GM21360 (cell line): ENCODE data around the gene PSEN2.
"Not testable (repeated sequence)": the region's sequence is repeated elsewhere in the genome, so short reads cannot be mapped to it uniquely, and the experiment has no call there.

ENCODE experiments used
- ATAC-seq: cut with Tn5 transposase; IDR thresholded peaks from one replicate; pipeline ENCODE4 v1.9.1; 2021; ENCODE audit warnings: mild to moderate bottlenecking, moderate library complexity; ENCODE audit not compliant: unreplicated experiment

PSEN2 gene

GRCh38 chr1:226908913-226909312 is 38.5 kb downstream of the PSEN2 start:
- no peak for ATAC-seq

DNA sequence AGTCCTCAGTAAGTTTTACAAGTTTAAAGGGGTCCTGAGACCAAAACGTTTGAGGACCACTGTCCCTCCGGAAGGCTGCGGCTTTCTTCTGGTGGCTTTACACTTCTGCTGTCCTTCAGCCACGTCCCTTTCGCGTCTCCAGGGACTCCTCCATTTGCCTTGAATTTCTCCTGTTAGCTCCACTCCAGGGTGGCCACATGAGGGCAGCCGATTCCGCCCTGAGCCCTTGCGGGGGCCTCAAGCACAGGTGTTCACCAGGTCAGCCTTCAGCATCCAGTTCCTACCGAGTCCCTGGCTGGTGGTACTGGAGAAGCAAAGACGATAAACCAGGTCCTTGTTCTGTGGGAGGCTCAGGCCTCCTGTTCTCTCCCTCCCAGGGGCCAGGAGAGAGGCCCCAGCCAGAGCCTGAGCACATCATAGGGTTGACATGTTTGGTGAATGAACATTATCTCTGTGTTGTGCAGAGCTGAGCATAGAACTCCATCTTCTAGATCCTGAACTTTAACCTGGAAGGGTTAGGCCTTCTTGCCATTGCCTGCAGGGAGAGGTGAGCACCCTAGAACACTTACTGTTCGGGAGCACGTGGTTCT is 42.3 kb downstream of the PSEN2 start:
- peak; percentile 52 for ATAC-seq

DNA sequence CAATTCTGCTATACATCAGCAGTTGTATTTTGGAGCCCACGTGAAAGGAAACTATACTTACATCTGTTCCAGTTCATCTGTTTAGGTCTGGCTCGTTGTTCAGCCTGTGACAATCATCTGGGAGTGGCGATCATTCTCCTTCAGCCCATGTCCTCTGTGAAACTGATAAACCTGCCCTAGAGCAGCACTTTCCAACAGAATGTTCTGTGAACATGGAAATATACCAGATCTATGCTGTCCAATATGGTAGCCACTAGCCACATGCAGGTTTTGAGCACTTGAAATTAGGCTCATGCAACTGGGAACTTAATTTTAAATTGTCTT is 45.2 kb downstream of the PSEN2 start:
- ATAC-seq = no peak

GRCh38 chr1:226916497-226916896 is 46.1 kb downstream of the PSEN2 start:
- no peak for ATAC-seq

- ATAC-seq = no peak
Observed at GRCh38 chr1:226919587-226919986, 49.2 kb downstream of the PSEN2 start.

- no peak for ATAC-seq
Observed at GRCh38 chr1:226919995-226920394, 49.6 kb downstream of the PSEN2 start.

GRCh38 chr1:226920446-226920894 is 50.1 kb downstream of the PSEN2 start:
- no peak for ATAC-seq

GRCh38 chr1:226921504-226921903 is 51.1 kb downstream of the PSEN2 start:
- no peak for ATAC-seq

GRCh38 chr1:226929260-226930111 is 59.1 kb downstream of the PSEN2 start:
- not testable (repeated sequence) for ATAC-seq

GRCh38 chr1:226934483-226935237 is 64.2 kb downstream of the PSEN2 start:
- ATAC-seq = no peak

- no peak for ATAC-seq
Observed at GRCh38 chr1:226937940-226938725, 67.7 kb downstream of the PSEN2 start.

GRCh38 chr1:226938903-226939437 is 68.6 kb downstream of the PSEN2 start:
- no peak for ATAC-seq

GRCh38 chr1:226939438-226940028 is 69.1 kb downstream of the PSEN2 start:
- ATAC-seq = peak; percentile 25

GRCh38 chr1:226940029-226940805 is 69.8 kb downstream of the PSEN2 start, which contains the start of gene COQ8A:
Gene COQ8A, plus strand, starts transcription at chr1:226940294. Its CDS starts 21,092 bp downstream, at chr1:226961386.
- peak; percentile 96 for ATAC-seq

GRCh38 chr1:226940806-226941067 is 70.3 kb downstream of the PSEN2 start:
- no peak for ATAC-seq

DNA sequence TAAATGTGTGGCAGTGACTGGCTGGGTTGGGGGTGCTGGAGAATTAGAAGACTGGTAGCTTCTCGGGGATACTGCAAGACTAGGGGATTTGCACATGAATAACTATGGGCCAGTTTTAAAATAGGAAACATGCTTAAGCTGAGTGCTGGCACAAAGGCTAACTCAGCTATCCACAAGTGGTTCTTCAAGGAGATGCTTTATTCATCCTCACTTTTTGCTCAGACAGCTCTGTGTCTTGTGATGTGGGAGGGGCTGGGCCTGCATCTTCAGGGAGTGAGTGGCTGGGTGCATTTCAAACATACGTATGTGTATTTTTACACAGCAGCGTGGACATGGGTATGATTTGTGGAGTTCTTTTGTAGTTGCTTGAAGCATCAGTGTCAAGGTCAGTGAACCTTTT is 72.0 kb downstream of the PSEN2 start:
- no peak for ATAC-seq

DNA sequence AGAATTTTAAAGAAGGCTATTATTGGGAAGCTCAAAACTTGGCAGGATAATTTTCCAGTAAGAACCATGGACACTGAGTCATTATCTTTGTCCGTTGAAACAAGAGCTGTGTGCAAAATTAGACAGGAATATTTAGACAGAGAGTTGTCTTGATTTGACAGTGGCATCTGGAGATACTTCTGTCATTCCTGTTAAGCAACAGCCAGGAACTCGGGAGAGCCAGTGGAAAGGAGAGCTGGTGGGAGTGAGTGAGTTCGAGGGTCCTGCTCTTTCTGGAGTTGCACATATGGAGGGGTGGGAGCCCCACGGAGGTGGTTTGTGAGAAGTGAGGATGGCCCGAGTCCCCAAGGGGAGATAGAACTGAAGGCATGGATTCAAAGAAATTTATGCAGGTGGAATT is 72.7 kb downstream of the PSEN2 start:
- ATAC-seq = no peak

DNA sequence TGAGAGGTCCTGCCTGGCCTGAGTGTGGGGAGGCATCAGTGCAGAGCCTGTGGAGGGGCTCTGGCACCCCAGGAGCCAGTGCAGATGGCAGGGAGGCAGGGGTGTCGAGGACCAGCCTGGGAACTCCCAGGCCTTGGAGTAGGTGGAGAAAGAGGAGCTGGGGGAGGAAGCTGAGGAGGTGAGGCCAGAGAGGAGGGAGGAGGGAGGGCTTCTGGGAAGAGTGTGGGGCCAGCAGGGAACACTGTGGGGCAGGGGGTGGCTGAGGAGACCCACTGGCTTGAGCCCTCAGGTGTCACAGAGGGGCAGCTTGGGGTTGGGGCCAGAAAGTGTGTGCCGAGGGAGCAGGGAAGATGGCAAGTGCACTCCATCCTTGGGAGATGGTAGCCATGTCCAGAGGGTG is 73.5 kb downstream of the PSEN2 start:
- no peak for ATAC-seq

GRCh38 chr1:226945106-226945857 is 74.9 kb downstream of the PSEN2 start:
- ATAC-seq = no peak
